DOHH2 (cell line): Measurements from ENCODE around the gene GOLGA5.

ENCODE experiments used
- EZH2phosphoT487 ChIP-seq: fragments of 200-600 bp; sonication (generic); IDR thresholded peaks from 2 replicates; pipeline ENCODE4 v1.6.1; 2017; ENCODE audit warnings: borderline replicate concordance, mild to moderate bottlenecking, antibody characterized with exemption, low read length, moderate library complexity, mixed read lengths
- TF ChIP-seq, protein P1 (sequence below): fragments of 200-600 bp; sonication (generic); IDR thresholded peaks from one replicate; pipeline ENCODE4 v1.5.1; 2014; ENCODE audit warnings: antibody characterized with exemption, mild to moderate bottlenecking, low read depth, low read length; ENCODE audit not compliant: poor library complexity, severe bottlenecking

DNA sequence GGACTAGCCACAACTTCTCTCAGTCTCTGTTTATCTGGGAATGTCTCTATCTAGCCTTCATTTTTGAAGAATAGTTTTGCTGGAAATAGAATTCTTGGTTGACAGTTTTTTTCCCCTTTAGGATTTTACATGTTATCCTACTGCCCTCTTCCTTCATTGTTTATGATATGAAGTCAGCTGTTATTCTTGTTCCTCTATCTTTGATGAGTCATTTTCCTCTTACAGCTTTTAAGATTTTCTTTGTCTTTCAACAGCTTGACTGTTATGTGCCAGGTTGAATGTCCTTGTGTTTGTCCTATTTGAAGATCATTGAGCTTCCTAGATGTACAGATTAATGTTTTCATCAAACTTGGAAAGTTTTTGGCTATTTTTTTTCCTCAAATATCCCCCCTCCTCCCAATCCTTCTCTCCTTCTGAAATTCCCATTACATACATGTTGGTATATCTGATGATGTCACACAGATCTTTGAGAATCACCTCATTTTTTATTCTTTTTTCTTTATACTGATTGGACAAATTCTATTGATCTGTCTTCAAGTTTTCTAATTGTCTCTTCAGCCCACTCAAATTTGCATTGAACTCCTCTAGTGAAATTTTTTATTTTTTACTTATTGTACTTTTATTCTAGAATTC is 4.5 kb upstream of the GOLGA5 start:
- TF ChIP-seq, protein P1, sequence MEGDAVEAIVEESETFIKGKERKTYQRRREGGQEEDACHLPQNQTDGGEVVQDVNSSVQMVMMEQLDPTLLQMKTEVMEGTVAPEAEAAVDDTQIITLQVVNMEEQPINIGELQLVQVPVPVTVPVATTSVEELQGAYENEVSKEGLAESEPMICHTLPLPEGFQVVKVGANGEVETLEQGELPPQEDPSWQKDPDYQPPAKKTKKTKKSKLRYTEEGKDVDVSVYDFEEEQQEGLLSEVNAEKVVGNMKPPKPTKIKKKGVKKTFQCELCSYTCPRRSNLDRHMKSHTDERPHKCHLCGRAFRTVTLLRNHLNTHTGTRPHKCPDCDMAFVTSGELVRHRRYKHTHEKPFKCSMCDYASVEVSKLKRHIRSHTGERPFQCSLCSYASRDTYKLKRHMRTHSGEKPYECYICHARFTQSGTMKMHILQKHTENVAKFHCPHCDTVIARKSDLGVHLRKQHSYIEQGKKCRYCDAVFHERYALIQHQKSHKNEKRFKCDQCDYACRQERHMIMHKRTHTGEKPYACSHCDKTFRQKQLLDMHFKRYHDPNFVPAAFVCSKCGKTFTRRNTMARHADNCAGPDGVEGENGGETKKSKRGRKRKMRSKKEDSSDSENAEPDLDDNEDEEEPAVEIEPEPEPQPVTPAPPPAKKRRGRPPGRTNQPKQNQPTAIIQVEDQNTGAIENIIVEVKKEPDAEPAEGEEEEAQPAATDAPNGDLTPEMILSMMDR: no peak
- TF ChIP-seq EZH2phosphoT487: no peak
